CD4-positive, alpha-beta T cell (primary cell): ENCODE measurements around the gene HECW1. TPM values are rescaled to one million over a fixed set of nuclear protein-coding genes. Genes with fewer than 3 reads are reported as not detected.

Source experiments
- ATAC-seq: fragments of 200-7000 bp; cut with Tn5 transposase; one replicate; pipeline ENCODE4 v1.10.0; 2022; ENCODE audit warnings: mild to moderate bottlenecking; ENCODE audit not compliant: poor library complexity
- CTCF ChIA-PET: fragments of 350-600 bp; sonication (Branson Sonifier 250); formaldehyde crosslinking; loops from one replicate; lab custom pipeline; 2021; ENCODE audit warnings: antibody characterized with exemption, inconsistent platforms; lab: Charles Lee
- POLR2A ChIA-PET: fragments of 350-600 bp; sonication (Branson Sonifier 250); formaldehyde crosslinking; loops from one replicate; lab custom pipeline; 2021; ENCODE audit warnings: antibody characterized with exemption, inconsistent platforms; lab: Charles Lee
- DNase-seq, 14 experiments: peaks; one replicate each; pipeline ENCODE4 v3.0.0-alpha.2; 2013 to 2020; ENCODE audit warnings: mixed read lengths in 2 of 14
- H3K27ac ChIP-seq, 2 donors: one replicate each; pipeline versions ENCODE4 v1.5.1 to v1.7.0; 2013; ENCODE audit warnings: low read length in 2 of 2, low read depth in 1 of 2, mild to moderate bottlenecking in 1 of 2
- H3K27me3 ChIP-seq, 2 experiments: 1 replicate in 1 of 2; 2 replicates in 1 of 2; pipeline versions ENCODE4 v1.6.1 to v1.7.0; 2013; ENCODE audit warnings: low read length in 2 of 2, control low read depth in 1 of 2, mild to moderate bottlenecking in 1 of 2, moderate library complexity in 1 of 2; ENCODE audit not compliant: insufficient read depth in 2 of 2, control insufficient read depth in 1 of 2
- H3K36me3 ChIP-seq: one replicate; pipeline ENCODE4 v1.6.1; 2013; ENCODE audit warnings: low read length, control low read depth; ENCODE audit not compliant: insufficient read depth
- H3K4me1 ChIP-seq: one replicate; pipeline ENCODE4 v1.6.1; 2013; ENCODE audit warnings: low read length, control low read depth; ENCODE audit not compliant: insufficient read depth
- H3K4me3 ChIP-seq: one replicate; pipeline ENCODE4 v1.5.1; 2013; ENCODE audit warnings: mild to moderate bottlenecking, low read length, moderate library complexity
- H3K9me3 ChIP-seq, 2 experiments: 1 replicate in 1 of 2; 2 replicates in 1 of 2; pipeline versions ENCODE4 v1.6.1 to v1.7.0; 2013; ENCODE audit warnings: low read length in 2 of 2, mild to moderate bottlenecking in 2 of 2, control low read depth in 1 of 2, moderate library complexity in 1 of 2; ENCODE audit not compliant: control insufficient read depth in 1 of 2, insufficient read depth in 1 of 2
- H3K27ac Mint-ChIP-seq: one replicate; pipeline ENCODE4 v1.8.0; 2020; ENCODE audit warnings: mixed read lengths
- H3K27me3 Mint-ChIP-seq: one replicate; pipeline ENCODE4 v1.8.0; 2021; ENCODE audit warnings: mixed read lengths
- H3K36me3 Mint-ChIP-seq: one replicate; pipeline ENCODE4 v1.8.0; 2021; ENCODE audit warnings: low read depth, mixed read lengths
- H3K4me1 Mint-ChIP-seq: one replicate; pipeline ENCODE4 v1.8.0; 2021; ENCODE audit warnings: low read depth, mixed read lengths
- H3K4me3 Mint-ChIP-seq: one replicate; pipeline ENCODE4 v1.8.0; 2020; ENCODE audit warnings: mild to moderate bottlenecking, mixed read lengths
- H3K9me3 Mint-ChIP-seq: one replicate; pipeline ENCODE4 v1.8.0; 2020; ENCODE audit warnings: mixed read lengths
- CTCF ChIP-seq: fragments of 200-600 bp; IDR thresholded peaks from one replicate; pipeline ENCODE4 v1.8.0; 2022; ENCODE audit warnings: antibody characterized with exemption, mild to moderate bottlenecking
- intact Hi-C, 2 experiments: fragments of 100-400 bp; cut with DNase I in 1 of 2; cut with micrococcal nuclease in 1 of 2; formaldehyde crosslinking; loops; one replicate each; pipeline versions ENCODE4 v1.15.1 to v1.9.0; 2023 to 2025; cut with DNase I, micrococcal nuclease
- total RNA-seq, 174 experiments: library from RNA in 2 of 174; stranded (reverse) in 2 of 174; gene quantifications; one replicate each; pipeline ENCODE4 v1.2.3 and lab custom pipeline; 2021 to 2026

Gene HECW1
- total RNA-seq, 2 experiments from 2014 or later: not detected

GRCh38 chr7:43491123-43491522 is 378.7 kb downstream of the HECW1 start:
- Histone ChIP-seq H3K9me3 (no peaks in the 10 kb centered on the region), H3K27me3 (no peaks in the 10 kb centered on the region), H3K27ac (no peak overlapping the region), H3K4me1 (no peaks in the 10 kb centered on the region), H3K36me3 (no peaks in the 10 kb centered on the region), H3K4me3 (no peak overlapping the region)
- CTCF ChIA-PET: no interaction called here
- DNase-seq (no peak), ATAC-seq (no peak)
- POLR2A ChIA-PET: interaction anchor here (0.7 kb wide), 1 partner anchor 388 kb away, joined by 3 read pairs; no protein-coding TSS in a partner anchor
- intact Hi-C loops: no loop called here
- Mint-ChIP-seq H3K27me3 (no peaks in the 10 kb centered on the region), H3K9me3 (no peaks in the 10 kb centered on the region), H3K27ac (no peak overlapping the region), H3K4me3 (no peak overlapping the region), H3K36me3 (no peaks in the 10 kb centered on the region), H3K4me1 (no peaks in the 10 kb centered on the region)
- TF ChIP-seq CTCF: no peak

- no peaks in the 10 kb centered on the region for H3K9me3 Mint-ChIP-seq
- ChIA-PET POLR2A (interaction anchor here (0.7 kb wide), 1 partner anchor 388 kb away, joined by 3 read pairs; no protein-coding TSS in a partner anchor), CTCF (no interaction called here)
- no peak overlapping the region for H3K4me3 Mint-ChIP-seq
- Histone ChIP-seq H3K36me3 (no peaks in the 10 kb centered on the region), H3K4me1 (no peaks in the 10 kb centered on the region), H3K27me3 (no peaks in the 10 kb centered on the region), H3K27ac (no peak overlapping the region), H3K9me3 (no peaks in the 10 kb centered on the region), H3K4me3 (no peak overlapping the region)
- no peak overlapping the region for H3K27ac Mint-ChIP-seq
- DNase-seq (no peak), ATAC-seq (no peak)
- intact Hi-C loops: no loop called here
- H3K27me3 Mint-ChIP-seq: peaks cover 3% of the 10 kb centered on the region
- no peak for TF ChIP-seq CTCF
- no peaks in the 10 kb centered on the region for H3K4me1 Mint-ChIP-seq
- no peaks in the 10 kb centered on the region for H3K36me3 Mint-ChIP-seq
Observed at GRCh38 chr7:43491984-43492383, 379.5 kb downstream of the HECW1 start.

DNA sequence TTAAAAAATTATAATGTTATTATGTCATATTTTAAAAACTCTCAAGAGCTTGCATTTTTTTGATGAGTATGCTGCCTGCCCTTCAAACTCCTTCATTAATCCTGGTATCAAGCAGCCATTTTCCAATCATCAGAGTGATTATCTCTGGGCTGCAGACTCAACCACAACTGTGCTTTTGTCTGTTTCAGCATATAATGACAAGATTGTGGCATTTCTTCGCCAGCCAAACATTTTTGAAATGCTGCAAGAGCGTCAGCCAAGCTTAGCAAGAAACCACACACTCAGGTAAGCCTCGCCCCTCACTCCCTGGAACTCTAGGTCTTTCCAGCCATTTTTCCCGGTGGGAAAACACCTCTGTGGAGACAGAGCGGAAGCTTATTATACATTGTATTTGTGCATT is 380.4 kb downstream of the HECW1 start:
- Mint-ChIP-seq H3K27me3 (peaks cover 9% of the 10 kb centered on the region), H3K9me3 (no peaks in the 10 kb centered on the region), H3K27ac (no peak overlapping the region), H3K4me3 (no peak overlapping the region), H3K4me1 (no peaks in the 10 kb centered on the region), H3K36me3 (no peaks in the 10 kb centered on the region)
- CTCF ChIA-PET: interaction anchor here (1.3 kb wide), 1 partner anchor 10 kb away, joined by 3 read pairs; no protein-coding TSS in a partner anchor
- Histone ChIP-seq H3K36me3 (no peaks in the 10 kb centered on the region), H3K4me3 (no peak overlapping the region), H3K27me3 (peaks cover 0 to 2% of the 10 kb centered on the region in 2 experiments), H3K4me1 (no peaks in the 10 kb centered on the region), H3K27ac (no peak overlapping the region), H3K9me3 (no peaks in the 10 kb centered on the region)
- intact Hi-C loops: no loop called here
- TF ChIP-seq CTCF: no peak
- ATAC-seq: no peak
- POLR2A ChIA-PET: no interaction called here
- DNase-seq: no peak
